MV-4-11 (cell line): Measurements from ENCODE around the gene SPATA12.

ENCODE experiments used
- DNase-seq: peaks from one replicate; lab custom pipeline; 2025; lab: John Stamatoyannopoulos, UW

The SPATA12 gene

GRCh38 chr3:57116501-57116900 lies 56.0 kb downstream of the SPATA12 start:
- DNase-seq = no peak

DNA sequence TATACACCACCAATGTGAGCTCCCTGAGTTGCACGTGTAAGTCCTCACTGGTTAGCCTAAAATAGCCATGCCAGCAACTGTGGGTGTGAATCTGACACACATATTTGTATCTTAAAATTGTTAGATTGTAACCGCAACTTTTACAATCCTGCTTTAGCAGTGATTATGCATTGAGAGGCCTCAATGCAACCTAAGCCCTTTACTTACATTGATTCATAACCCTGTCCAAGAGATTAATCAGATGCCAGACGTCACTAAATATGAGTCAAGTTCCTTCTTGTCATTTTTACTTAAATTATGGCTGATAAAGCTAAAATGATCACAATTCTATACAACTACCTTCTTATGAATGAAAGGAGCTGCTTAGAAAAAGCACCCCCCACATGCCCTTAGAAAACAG lies 57.8 kb downstream of the SPATA12 start:
- DNase-seq = no peak

GRCh38 chr3:57120040-57120439 lies 59.6 kb downstream of the SPATA12 start:
- DNase-seq = no peak

DNA sequence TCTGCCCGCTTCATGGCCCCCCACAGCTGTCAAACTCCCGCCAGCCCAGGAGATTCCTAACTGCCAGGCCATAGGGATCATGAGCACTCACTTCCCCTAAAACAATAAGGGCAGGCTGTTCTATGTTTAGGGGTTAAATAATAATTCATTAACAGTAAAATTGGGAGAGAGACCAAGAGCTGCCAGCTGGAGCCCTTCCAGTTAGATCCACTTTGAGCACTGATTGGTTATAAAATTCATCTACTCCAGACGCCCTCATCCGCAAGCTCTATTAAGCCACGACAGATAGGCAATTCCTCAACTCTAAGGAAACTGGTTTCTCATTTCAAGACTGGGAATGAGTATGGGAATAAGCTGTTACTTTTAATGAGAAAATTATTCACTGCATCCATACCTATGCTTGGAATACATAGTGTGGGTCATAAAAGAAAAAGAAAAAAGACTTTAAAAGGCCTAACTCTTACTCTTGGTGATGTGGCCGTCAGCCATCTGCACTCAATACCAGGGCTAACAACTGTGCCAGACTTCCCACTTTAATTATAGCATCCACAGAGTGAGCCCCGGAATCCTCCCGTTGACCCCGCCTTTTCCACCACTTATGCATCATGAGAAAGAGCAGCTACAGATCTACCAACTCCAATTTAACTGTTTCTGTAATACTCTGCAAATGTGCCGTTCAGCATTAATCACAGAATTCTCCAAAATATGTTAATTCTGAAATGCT lies 60.1 kb downstream of the SPATA12 start:
- DNase-seq = no peak
